Activated CD4-positive, alpha-beta T cell treated with anti-CD3 and anti-CD28 coated beads for 1 hour (primary cell): Measurements from ENCODE around the gene TMTC4.
"Not testable (repeated sequence)": the region's sequence is repeated elsewhere in the genome, so short reads cannot be mapped to it uniquely, and the experiment has no call there.

Source experiments
- DNase-seq: peaks from one replicate; pipeline ENCODE4 v3.0.0-alpha.2; 2020

TMTC4 gene

GRCh38 chr13:100674572-100674871 is at the start of gene TMTC4:
TSS of gene TMTC4 (minus strand) at chr13:100674795. CDS start at chr13:100670362, 4,433 bp downstream.
- DNase-seq, result no peak

GRCh38 chr13:100722517-100722916 is 47.9 kb upstream of the TMTC4 start:
- no peak for DNase-seq

- no peak for DNase-seq
Observed at GRCh38 chr13:100721885-100722512, 47.4 kb upstream of the TMTC4 start.

- no peak for DNase-seq
Observed at GRCh38 chr13:100715604-100716003, 41.0 kb upstream of the TMTC4 start.

- no peak for DNase-seq
Observed at GRCh38 chr13:100714478-100714877, 39.9 kb upstream of the TMTC4 start.

GRCh38 chr13:100710176-100710575 is 35.6 kb upstream of the TMTC4 start:
- DNase-seq, result no peak

- no peak for DNase-seq
Observed at GRCh38 chr13:100707818-100708740, 33.5 kb upstream of the TMTC4 start.

GRCh38 chr13:100698331-100698730 is 23.7 kb upstream of the TMTC4 start:
- DNase-seq, result not testable (repeated sequence)

- no peak for DNase-seq
Observed at GRCh38 chr13:100695509-100695773, 20.8 kb upstream of the TMTC4 start.

GRCh38 chr13:100694722-100695508 is 20.3 kb upstream of the TMTC4 start:
- DNase-seq, result no peak

GRCh38 chr13:100689191-100689590 is 14.6 kb upstream of the TMTC4 start:
- no peak for DNase-seq

GRCh38 chr13:100680131-100680530 is 5.5 kb upstream of the TMTC4 start:
- no peak for DNase-seq

- DNase-seq, result not testable (repeated sequence)
Observed at GRCh38 chr13:100677128-100677527, 2.5 kb upstream of the TMTC4 start.

GRCh38 chr13:100675661-100676129 is 1.1 kb upstream of the TMTC4 start:
- DNase-seq, result no peak

- DNase-seq, result peak; percentile 100
Observed at GRCh38 chr13:100674872-100675660, 471 bp upstream of the TMTC4 start.

- peak; percentile 19 for DNase-seq
Observed at GRCh38 chr13:100673713-100674571, 653 bp downstream of the TMTC4 start.

GRCh38 chr13:100673376-100673712 is 1.3 kb downstream of the TMTC4 start:
- DNase-seq, result no peak

GRCh38 chr13:100671389-100672182 is 3.0 kb downstream of the TMTC4 start:
- no peak for DNase-seq

- no peak for DNase-seq
Observed at GRCh38 chr13:100668408-100668807, 6.2 kb downstream of the TMTC4 start.

GRCh38 chr13:100667894-100668293 is 6.7 kb downstream of the TMTC4 start:
- no peak for DNase-seq

GRCh38 chr13:100666124-100666523 is 8.5 kb downstream of the TMTC4 start:
- no peak for DNase-seq
